ENCODE results near the gene TDRD12. TPM values are rescaled to one million over a fixed set of nuclear protein-coding genes. Genes with fewer than 3 reads are reported as not detected.
A peak's percentile ranks its signal among the peaks of the same experiment; 100 is the strongest.

The TDRD12 gene
- total and polyA plus RNA-seq, 8 donors, result 0.06 to 0.84 (median 0.11) TPM; not detected in 3

- 45% methylated on average over 25 to 33 of the region's 33 CpGs for WGBS, 2 donors
- Histone ChIP-seq H3K27me3 (peaks cover 0 to 5% (median 0%) of the 10 kb centered on the region in 4 donors), H3K36me3 (no peaks in the 10 kb centered on the region), H3K9me3 (no peaks in the 10 kb centered on the region), H3K27ac (no peak overlapping the region), H3K4me1 (peaks cover 0 to 6% (median 3%) of the 10 kb centered on the region in 3 donors), H3K4me3 (no peak overlapping the region)
- intact Hi-C loops (cut with DNase I), result no loop called here
- ATAC-seq, result no peak
- peak in 1 of 6 donors; percentile 58 for DNase-seq
- no peak for TF ChIP-seq CTCF (IDR thresholded peaks at IDR 0.05)
- no peak for FAIRE-seq
Observed at GRCh38 chr19:32676895-32677359, 42.6 kb upstream of the TDRD12 start.

- FAIRE-seq (no peak), ATAC-seq (no peak), DNase-seq (no peak)
- Histone ChIP-seq H3K27ac (no peak overlapping the region), H3K36me3 (no peaks in the 10 kb centered on the region), H3K27me3 (peaks cover 0 to 5% (median 0%) of the 10 kb centered on the region in 4 donors), H3K4me1 (peaks cover 0 to 6% (median 3%) of the 10 kb centered on the region in 3 donors), H3K4me3 (no peak overlapping the region), H3K9me3 (no peaks in the 10 kb centered on the region)
- TF ChIP-seq CTCF (IDR thresholded peaks at IDR 0.05), result no peak
- WGBS, 2 donors, result 76 to 81% methylated on average over 9 of the region's 9 CpGs
- intact Hi-C loops (cut with DNase I), result no loop called here
Observed at GRCh38 chr19:32677657-32678056, 41.9 kb upstream of the TDRD12 start.

GRCh38 chr19:32680986-32681385, 38.6 kb upstream of the TDRD12 start:
- no peak for FAIRE-seq
- no peak for TF ChIP-seq CTCF (IDR thresholded peaks at IDR 0.05)
- 73 to 80% methylated on average over 2 of the region's 2 CpGs for WGBS, 2 donors

GRCh38 chr19:32682317-32682716, 37.2 kb upstream of the TDRD12 start:
- Histone ChIP-seq H3K4me3 (no peak overlapping the region), H3K27ac (no peak overlapping the region), H3K27me3 (no peaks in the 10 kb centered on the region), H3K36me3 (no peaks in the 10 kb centered on the region), H3K9me3 (no peaks in the 10 kb centered on the region), H3K4me1 (no peaks in the 10 kb centered on the region)
- no peak for TF ChIP-seq CTCF (IDR thresholded peaks at IDR 0.05)
- FAIRE-seq, result no peak
- 85 to 93% methylated on average over 4 of the region's 4 CpGs for WGBS, 2 donors
- no peak for ATAC-seq
- intact Hi-C loops (cut with DNase I), result no loop called here
- DNase-seq, result no peak

More at GRCh38 chr19:32680986-32681385, 38.6 kb upstream of the TDRD12 start:
- Histone ChIP-seq H3K4me3 (no peak overlapping the region), H3K27me3 (peaks cover 0 to 5% (median 0%) of the 10 kb centered on the region in 4 donors), H3K27ac (no peak overlapping the region), H3K36me3 (no peaks in the 10 kb centered on the region), H3K9me3 (no peaks in the 10 kb centered on the region), H3K4me1 (no peaks in the 10 kb centered on the region)
- ATAC-seq (no peak), DNase-seq (no peak)
- intact Hi-C loops (cut with DNase I), result no loop called here

GRCh38 chr19:32686847-32687475, 32.6 kb upstream of the TDRD12 start:
- no peak overlapping the region for H3K27ac ChIP-seq
- TF ChIP-seq CTCF (IDR thresholded peaks at IDR 0.05), result no peak
- no peak for ATAC-seq
- H3K9me3 ChIP-seq, result no peaks in the 10 kb centered on the region
- no peak overlapping the region for H3K4me3 ChIP-seq
- WGBS, 2 donors, result 91 to 93% methylated on average over 6 of the region's 6 CpGs
- H3K36me3 ChIP-seq, result no peaks in the 10 kb centered on the region
- DNase-seq, result no peak
- intact Hi-C loops (cut with DNase I), result no loop called here
- H3K27me3 ChIP-seq, result no peaks in the 10 kb centered on the region
- H3K4me1 ChIP-seq, result peaks cover 0 to 11% (median 0%) of the 10 kb centered on the region in 3 donors
- no peak for FAIRE-seq

Measured in pancreas (tissue), 10 donors.